ENCODE measurements around the gene TTYH1.
"Not testable (repeated sequence)": the region's sequence is repeated elsewhere in the genome, so short reads cannot be mapped to it uniquely, and the experiment has no call there.

Gene TTYH1

DNA sequence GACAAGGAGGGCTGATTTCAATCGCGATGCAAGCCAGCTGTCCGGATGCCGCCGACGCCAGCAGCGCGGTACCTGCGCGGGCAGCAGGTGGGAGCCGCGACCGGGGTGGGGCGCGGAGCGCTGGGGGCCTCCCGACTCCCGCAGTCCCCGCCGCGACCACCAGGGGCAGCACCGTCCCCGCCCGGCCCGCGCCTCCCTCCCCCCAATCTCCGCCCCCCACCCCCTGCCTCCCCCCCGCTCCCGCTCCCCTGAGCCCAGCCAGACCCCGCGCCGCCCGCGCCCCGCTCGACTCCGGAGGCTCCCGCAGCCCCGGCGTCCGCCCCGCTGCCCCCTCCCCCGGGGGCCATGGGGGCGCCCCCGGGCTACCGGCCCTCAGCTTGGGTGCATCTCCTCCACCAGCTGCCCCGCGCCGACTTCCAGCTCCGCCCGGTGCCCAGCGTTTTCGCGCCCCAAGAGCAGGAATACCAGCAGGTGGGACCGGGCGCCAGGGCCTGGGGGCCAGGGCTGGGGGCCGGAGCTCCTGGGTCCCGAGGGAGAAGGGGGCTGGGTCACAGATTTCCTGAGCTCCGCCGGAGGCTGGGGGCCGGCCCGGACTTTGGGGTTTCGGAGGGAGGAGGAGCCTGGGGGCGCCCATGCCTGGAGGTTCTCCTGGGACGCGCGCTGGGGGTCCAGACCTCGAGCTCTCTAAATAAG is at the start of gene TTYH1:
Gene TTYH1, plus strand, starts transcription at position 257 of the 693 bp plus-strand sequence. Its CDS starts 89 bp downstream, at position 346.
- Histone ChIP-seq H3K4me1 (ENCODE audit: control insufficient read depth, insufficient read depth, low read length) (no peaks in the 10 kb centered on the region), H3K36me3 (ENCODE audit: control insufficient read depth, insufficient read depth, low read length, severe bottlenecking) (no peaks in the 10 kb centered on the region), H3K27me3 (replicated peaks; ENCODE audit: control insufficient read depth, insufficient read depth, low read length) (peaks cover 47% of the 10 kb centered on the region), H3K4me3 (ENCODE audit: low read length) (no peak within 1 kb of the TSS), H3K9me3 (ENCODE audit: control insufficient read depth, low read length) (no peaks in the 10 kb centered on the region), H3K9ac (ENCODE audit: low read length) (no peak within 1 kb of the TSS)
- no peak for DNase-seq (ENCODE audit: low read depth)

DNA sequence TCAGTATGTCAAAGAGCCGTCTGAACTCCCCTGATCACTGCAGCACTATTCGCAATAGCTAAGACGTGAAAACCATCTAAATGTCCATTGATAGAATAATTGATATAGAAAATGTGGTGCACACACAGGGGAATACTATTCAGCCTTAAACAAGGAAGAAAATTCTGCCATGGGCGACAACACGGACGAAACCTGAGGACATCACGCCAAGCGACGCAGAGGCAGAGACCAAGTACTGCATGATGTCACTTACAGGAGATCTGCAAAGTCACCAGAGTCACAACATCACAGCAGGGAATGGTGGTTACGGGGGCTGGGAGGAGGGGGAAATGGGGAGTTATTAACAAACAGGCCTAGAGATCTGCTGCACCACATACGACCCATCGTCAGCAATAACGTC is 49.5 kb upstream of the TTYH1 start:
- not testable (repeated sequence) for DNase-seq (ENCODE audit: low read depth); H3K4me1 ChIP-seq (ENCODE audit: control insufficient read depth, insufficient read depth, low read length); H3K4me3 ChIP-seq (ENCODE audit: low read length); H3K9me3 ChIP-seq (ENCODE audit: control insufficient read depth, low read length); H3K27me3 ChIP-seq (replicated peaks; ENCODE audit: control insufficient read depth, insufficient read depth, low read length); H3K9ac ChIP-seq (ENCODE audit: low read length); H3K36me3 ChIP-seq (ENCODE audit: control insufficient read depth, insufficient read depth, low read length, severe bottlenecking)

DNA sequence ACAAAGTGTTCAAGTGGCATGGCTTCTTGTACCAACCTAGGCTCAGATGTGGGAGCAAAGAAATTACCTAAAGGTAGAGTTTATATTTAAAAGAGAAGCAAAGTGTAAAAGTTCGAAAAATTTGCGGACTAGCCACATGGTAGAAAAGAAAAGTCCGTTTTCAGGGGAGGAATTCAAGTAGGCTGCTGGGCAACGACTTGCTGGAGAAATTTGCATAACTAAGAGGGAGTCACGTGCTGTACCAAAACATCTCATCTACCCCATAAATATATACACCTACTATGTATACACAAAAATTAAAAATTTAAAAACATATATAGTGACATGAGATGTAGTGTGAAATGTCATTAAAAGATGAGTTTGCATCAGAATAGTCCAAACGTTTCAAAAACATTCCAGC is 48.5 kb upstream of the TTYH1 start:
- no peak for DNase-seq (ENCODE audit: low read depth)
- Histone ChIP-seq H3K36me3 (ENCODE audit: control insufficient read depth, insufficient read depth, low read length, severe bottlenecking) (no peaks in the 10 kb centered on the region), H3K9me3 (ENCODE audit: control insufficient read depth, low read length) (no peaks in the 10 kb centered on the region), H3K4me3 (ENCODE audit: low read length) (no peak overlapping the region), H3K27me3 (replicated peaks; ENCODE audit: control insufficient read depth, insufficient read depth, low read length) (peaks cover 6% of the 10 kb centered on the region), H3K4me1 (ENCODE audit: control insufficient read depth, insufficient read depth, low read length) (peaks cover 6% of the 10 kb centered on the region), H3K9ac (ENCODE audit: low read length) (no peak overlapping the region)

DNA sequence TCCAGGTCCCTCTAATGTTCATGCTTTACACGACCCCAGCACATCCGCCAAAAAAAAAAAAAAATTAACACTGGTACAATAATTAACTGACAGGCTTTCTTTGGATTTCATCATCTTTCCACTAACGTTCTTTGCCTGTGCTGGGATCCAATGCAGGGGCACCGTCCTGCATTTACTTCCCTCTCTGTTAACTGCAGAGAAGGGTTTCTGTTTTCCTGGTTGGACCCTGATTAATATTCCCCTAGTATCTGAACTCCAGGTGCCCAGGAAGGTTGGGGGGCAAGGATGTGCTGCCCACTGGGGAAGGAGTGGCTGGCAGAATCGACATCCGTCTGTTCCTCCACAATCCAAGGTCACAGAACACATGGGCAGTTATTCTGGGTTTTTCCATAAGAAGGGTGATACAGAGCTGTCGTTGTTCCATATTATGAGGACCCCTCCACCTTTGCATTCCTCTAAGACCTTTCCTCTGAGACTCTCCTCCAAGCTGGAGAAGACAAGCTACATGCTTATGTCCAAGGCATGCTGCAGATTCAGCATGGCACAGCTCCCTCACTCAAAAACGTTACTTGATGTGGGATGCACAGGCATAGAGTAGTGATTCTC is 46.1 kb upstream of the TTYH1 start:
- Histone ChIP-seq H3K4me1 (ENCODE audit: control insufficient read depth, insufficient read depth, low read length) (peaks cover 14% of the 10 kb centered on the region), H3K9ac (ENCODE audit: low read length) (no peak overlapping the region), H3K9me3 (ENCODE audit: control insufficient read depth, low read length) (no peaks in the 10 kb centered on the region), H3K4me3 (ENCODE audit: low read length) (no peak overlapping the region), H3K36me3 (ENCODE audit: control insufficient read depth, insufficient read depth, low read length, severe bottlenecking) (no peaks in the 10 kb centered on the region), H3K27me3 (replicated peaks; ENCODE audit: control insufficient read depth, insufficient read depth, low read length) (peaks cover 6% of the 10 kb centered on the region)
- no peak for DNase-seq (ENCODE audit: low read depth)

- H3K4me1 ChIP-seq (ENCODE audit: control insufficient read depth, insufficient read depth, low read length), result peaks cover 13% of the 10 kb centered on the region
- DNase-seq (ENCODE audit: low read depth); H3K9ac ChIP-seq (ENCODE audit: low read length); H3K4me3 ChIP-seq (ENCODE audit: low read length); H3K27me3 ChIP-seq (replicated peaks; ENCODE audit: control insufficient read depth, insufficient read depth, low read length); H3K9me3 ChIP-seq (ENCODE audit: control insufficient read depth, low read length); H3K36me3 ChIP-seq (ENCODE audit: control insufficient read depth, insufficient read depth, low read length, severe bottlenecking): not testable (repeated sequence)
These were observed 45.4 kb upstream of the TTYH1 start for GRCh38 chr19:54369688-54370433.

GRCh38 chr19:54370434-54370796 is 44.8 kb upstream of the TTYH1 start:
- H3K4me3 ChIP-seq (ENCODE audit: low read length); H3K9me3 ChIP-seq (ENCODE audit: control insufficient read depth, low read length); H3K9ac ChIP-seq (ENCODE audit: low read length); H3K36me3 ChIP-seq (ENCODE audit: control insufficient read depth, insufficient read depth, low read length, severe bottlenecking); DNase-seq (ENCODE audit: low read depth); H3K27me3 ChIP-seq (replicated peaks; ENCODE audit: control insufficient read depth, insufficient read depth, low read length): not testable (repeated sequence)
- peaks cover 11% of the 10 kb centered on the region for H3K4me1 ChIP-seq (ENCODE audit: control insufficient read depth, insufficient read depth, low read length)

DNA sequence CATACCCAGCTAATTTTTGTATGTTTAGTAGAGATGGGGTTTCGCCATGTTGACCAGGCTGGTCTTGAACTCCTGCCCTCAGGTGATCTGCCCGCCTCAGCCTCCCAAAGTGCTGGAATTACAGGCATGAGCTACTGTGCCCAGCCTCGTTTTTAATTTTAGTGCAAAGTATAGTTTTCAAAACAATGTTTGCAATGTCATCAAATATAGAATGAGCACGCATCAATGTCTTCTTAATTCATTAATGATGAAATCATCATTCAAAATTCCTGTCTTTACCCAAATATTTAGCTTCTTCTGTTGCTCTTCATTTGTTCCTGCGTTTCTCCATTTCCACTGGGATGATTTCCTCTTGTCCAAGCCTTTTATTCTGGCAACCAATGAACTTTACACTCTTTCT is 43.8 kb upstream of the TTYH1 start:
- H3K9ac ChIP-seq (ENCODE audit: low read length); H3K27me3 ChIP-seq (replicated peaks; ENCODE audit: control insufficient read depth, insufficient read depth, low read length); H3K4me3 ChIP-seq (ENCODE audit: low read length); H3K9me3 ChIP-seq (ENCODE audit: control insufficient read depth, low read length); H3K36me3 ChIP-seq (ENCODE audit: control insufficient read depth, insufficient read depth, low read length, severe bottlenecking); DNase-seq (ENCODE audit: low read depth): not testable (repeated sequence)
- H3K4me1 ChIP-seq (ENCODE audit: control insufficient read depth, insufficient read depth, low read length), result peaks cover 10% of the 10 kb centered on the region

GRCh38 chr19:54373781-54374631 is 41.3 kb upstream of the TTYH1 start:
- Histone ChIP-seq H3K36me3 (ENCODE audit: control insufficient read depth, insufficient read depth, low read length, severe bottlenecking) (no peaks in the 10 kb centered on the region), H3K4me3 (ENCODE audit: low read length) (no peak overlapping the region), H3K27me3 (replicated peaks; ENCODE audit: control insufficient read depth, insufficient read depth, low read length) (peaks cover 5% of the 10 kb centered on the region), H3K9ac (ENCODE audit: low read length) (no peak overlapping the region), H3K9me3 (ENCODE audit: control insufficient read depth, low read length) (no peaks in the 10 kb centered on the region), H3K4me1 (ENCODE audit: control insufficient read depth, insufficient read depth, low read length) (peaks cover 10% of the 10 kb centered on the region)
- DNase-seq (ENCODE audit: low read depth), result no peak

GRCh38 chr19:54375181-54375938 is 39.9 kb upstream of the TTYH1 start:
- H3K9ac ChIP-seq (ENCODE audit: low read length); H3K36me3 ChIP-seq (ENCODE audit: control insufficient read depth, insufficient read depth, low read length, severe bottlenecking); H3K4me3 ChIP-seq (ENCODE audit: low read length); DNase-seq (ENCODE audit: low read depth); H3K27me3 ChIP-seq (replicated peaks; ENCODE audit: control insufficient read depth, insufficient read depth, low read length); H3K9me3 ChIP-seq (ENCODE audit: control insufficient read depth, low read length): not testable (repeated sequence)
- H3K4me1 ChIP-seq (ENCODE audit: control insufficient read depth, insufficient read depth, low read length), result peaks cover 10% of the 10 kb centered on the region

DNA sequence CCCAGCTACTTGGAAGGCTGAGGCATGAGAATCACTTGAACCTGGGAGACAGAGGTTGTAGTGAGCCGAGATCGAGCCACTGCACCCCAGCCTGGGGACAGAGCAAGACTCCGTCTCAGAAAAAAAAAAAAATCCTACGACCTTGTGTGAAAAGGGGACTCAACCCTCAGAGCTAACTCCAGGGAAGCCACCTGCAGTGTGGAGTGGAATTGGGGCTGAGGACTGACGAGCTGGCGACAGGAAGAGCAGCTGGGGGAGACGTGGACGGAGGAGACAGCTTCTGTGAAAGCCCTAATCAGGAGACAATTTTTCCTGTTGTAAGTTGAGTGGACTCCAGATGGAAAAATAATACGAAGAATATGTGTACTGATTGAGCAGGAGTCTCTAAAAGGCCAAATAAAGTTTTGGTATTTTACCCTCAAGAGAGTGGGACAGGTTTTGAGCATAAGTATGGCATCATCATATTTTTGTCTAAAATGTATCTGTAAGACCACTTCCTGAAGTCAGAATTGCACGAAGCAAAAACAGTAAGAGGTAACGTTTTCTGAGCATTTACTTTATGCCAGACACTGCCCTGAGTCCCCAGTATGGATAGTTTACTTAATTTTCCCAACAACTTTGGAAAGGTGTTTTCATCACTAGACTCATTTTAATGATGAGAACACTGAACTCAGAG is 38.5 kb upstream of the TTYH1 start:
- Histone ChIP-seq H3K9me3 (ENCODE audit: control insufficient read depth, low read length) (no peaks in the 10 kb centered on the region), H3K27me3 (replicated peaks; ENCODE audit: control insufficient read depth, insufficient read depth, low read length) (no peaks in the 10 kb centered on the region), H3K36me3 (ENCODE audit: control insufficient read depth, insufficient read depth, low read length, severe bottlenecking) (no peaks in the 10 kb centered on the region), H3K9ac (ENCODE audit: low read length) (no peak overlapping the region), H3K4me3 (ENCODE audit: low read length) (no peak overlapping the region), H3K4me1 (ENCODE audit: control insufficient read depth, insufficient read depth, low read length) (peaks cover 10% of the 10 kb centered on the region)
- DNase-seq (ENCODE audit: low read depth), result no peak
